HL-60 (cell line): ENCODE results near the gene MYOCD.

Source experiments
- DNase-seq, 2 experiments: peaks; one replicate each; pipeline ENCODE4 v3.0.0-alpha.2; 2010 to 2020; ENCODE audit warnings: low read depth in 1 of 2, low spot score in 1 of 2
- H3K27ac ChIP-seq: fragments of 250-450 bp; sonication (Bioruptor Pico); replicated peaks from 2 replicates; pipeline ENCODE4 v1.5.1; 2020; ENCODE audit warnings: mild to moderate bottlenecking, moderate library complexity
- H3K27me3 ChIP-seq: fragments of 250-450 bp; sonication (Bioruptor Pico); 2 replicates; pipeline ENCODE4 v1.5.1; 2021; ENCODE audit warnings: mild to moderate bottlenecking, moderate library complexity; ENCODE audit not compliant: insufficient read depth, poor library complexity, severe bottlenecking
- H3K4me3 ChIP-seq: replicated peaks from 2 replicates; pipeline ENCODE4 v1.5.1; 2011; ENCODE audit warnings: mild to moderate bottlenecking, control low read depth, low read length; ENCODE audit not compliant: insufficient read depth
- GABPA ChIP-seq: IDR thresholded peaks from 2 replicates; pipeline ENCODE4 v1.6.1; 2012; ENCODE audit warnings: low read depth
- POLR2AphosphoS5 ChIP-seq: IDR thresholded peaks from 2 replicates; pipeline ENCODE4 v1.6.1; 2012; ENCODE audit warnings: low read depth
- SPI1 ChIP-seq: IDR thresholded peaks from 2 replicates; pipeline ENCODE4 v1.6.1; 2012; ENCODE audit warnings: low read depth, mild to moderate bottlenecking, borderline replicate concordance
- TF ChIP-seq, protein P1 (sequence below): IDR thresholded peaks from 2 replicates; pipeline ENCODE4 v1.6.1; 2012; ENCODE audit warnings: low read depth; ENCODE audit not compliant: insufficient replicate concordance
- TF ChIP-seq, protein P2 (sequence below): IDR thresholded peaks from one replicate; pipeline ENCODE4 v1.5.1; 2011; ENCODE audit warnings: low read length, control low read depth, inconsistent platforms; ENCODE audit not compliant: insufficient read depth

MYOCD gene

DNA sequence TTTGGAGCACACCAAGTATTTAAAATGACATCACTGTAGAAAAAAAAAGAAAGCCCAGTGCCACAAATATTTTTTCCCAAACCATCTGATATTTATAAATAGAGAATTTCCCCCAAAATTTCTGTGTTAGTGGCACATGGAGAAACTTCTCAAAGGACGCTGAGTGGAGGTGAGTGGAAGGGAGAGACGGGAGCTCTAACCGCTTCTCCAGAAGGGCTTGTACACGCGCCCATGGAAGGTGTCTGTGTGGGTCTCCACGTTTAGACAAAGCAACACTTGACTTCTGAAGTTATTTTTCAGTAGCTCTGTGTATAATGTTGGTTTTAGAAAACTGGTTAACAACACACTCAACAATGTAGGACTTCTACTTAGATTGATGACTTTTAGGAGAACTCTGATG, 1.0 kb downstream of the MYOCD start:
- no peak for DNase-seq
- Histone ChIP-seq H3K4me3 (no peak overlapping the region), H3K27me3 (no peaks in the 10 kb centered on the region), H3K27ac (no peak overlapping the region)
- TF ChIP-seq, protein P1, sequence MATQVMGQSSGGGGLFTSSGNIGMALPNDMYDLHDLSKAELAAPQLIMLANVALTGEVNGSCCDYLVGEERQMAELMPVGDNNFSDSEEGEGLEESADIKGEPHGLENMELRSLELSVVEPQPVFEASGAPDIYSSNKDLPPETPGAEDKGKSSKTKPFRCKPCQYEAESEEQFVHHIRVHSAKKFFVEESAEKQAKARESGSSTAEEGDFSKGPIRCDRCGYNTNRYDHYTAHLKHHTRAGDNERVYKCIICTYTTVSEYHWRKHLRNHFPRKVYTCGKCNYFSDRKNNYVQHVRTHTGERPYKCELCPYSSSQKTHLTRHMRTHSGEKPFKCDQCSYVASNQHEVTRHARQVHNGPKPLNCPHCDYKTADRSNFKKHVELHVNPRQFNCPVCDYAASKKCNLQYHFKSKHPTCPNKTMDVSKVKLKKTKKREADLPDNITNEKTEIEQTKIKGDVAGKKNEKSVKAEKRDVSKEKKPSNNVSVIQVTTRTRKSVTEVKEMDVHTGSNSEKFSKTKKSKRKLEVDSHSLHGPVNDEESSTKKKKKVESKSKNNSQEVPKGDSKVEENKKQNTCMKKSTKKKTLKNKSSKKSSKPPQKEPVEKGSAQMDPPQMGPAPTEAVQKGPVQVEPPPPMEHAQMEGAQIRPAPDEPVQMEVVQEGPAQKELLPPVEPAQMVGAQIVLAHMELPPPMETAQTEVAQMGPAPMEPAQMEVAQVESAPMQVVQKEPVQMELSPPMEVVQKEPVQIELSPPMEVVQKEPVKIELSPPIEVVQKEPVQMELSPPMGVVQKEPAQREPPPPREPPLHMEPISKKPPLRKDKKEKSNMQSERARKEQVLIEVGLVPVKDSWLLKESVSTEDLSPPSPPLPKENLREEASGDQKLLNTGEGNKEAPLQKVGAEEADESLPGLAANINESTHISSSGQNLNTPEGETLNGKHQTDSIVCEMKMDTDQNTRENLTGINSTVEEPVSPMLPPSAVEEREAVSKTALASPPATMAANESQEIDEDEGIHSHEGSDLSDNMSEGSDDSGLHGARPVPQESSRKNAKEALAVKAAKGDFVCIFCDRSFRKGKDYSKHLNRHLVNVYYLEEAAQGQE, result no peak
- TF ChIP-seq, protein P2, sequence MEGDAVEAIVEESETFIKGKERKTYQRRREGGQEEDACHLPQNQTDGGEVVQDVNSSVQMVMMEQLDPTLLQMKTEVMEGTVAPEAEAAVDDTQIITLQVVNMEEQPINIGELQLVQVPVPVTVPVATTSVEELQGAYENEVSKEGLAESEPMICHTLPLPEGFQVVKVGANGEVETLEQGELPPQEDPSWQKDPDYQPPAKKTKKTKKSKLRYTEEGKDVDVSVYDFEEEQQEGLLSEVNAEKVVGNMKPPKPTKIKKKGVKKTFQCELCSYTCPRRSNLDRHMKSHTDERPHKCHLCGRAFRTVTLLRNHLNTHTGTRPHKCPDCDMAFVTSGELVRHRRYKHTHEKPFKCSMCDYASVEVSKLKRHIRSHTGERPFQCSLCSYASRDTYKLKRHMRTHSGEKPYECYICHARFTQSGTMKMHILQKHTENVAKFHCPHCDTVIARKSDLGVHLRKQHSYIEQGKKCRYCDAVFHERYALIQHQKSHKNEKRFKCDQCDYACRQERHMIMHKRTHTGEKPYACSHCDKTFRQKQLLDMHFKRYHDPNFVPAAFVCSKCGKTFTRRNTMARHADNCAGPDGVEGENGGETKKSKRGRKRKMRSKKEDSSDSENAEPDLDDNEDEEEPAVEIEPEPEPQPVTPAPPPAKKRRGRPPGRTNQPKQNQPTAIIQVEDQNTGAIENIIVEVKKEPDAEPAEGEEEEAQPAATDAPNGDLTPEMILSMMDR, result no peak
- no peak for TF ChIP-seq SPI1
- TF ChIP-seq POLR2AphosphoS5, result no peak

DNA sequence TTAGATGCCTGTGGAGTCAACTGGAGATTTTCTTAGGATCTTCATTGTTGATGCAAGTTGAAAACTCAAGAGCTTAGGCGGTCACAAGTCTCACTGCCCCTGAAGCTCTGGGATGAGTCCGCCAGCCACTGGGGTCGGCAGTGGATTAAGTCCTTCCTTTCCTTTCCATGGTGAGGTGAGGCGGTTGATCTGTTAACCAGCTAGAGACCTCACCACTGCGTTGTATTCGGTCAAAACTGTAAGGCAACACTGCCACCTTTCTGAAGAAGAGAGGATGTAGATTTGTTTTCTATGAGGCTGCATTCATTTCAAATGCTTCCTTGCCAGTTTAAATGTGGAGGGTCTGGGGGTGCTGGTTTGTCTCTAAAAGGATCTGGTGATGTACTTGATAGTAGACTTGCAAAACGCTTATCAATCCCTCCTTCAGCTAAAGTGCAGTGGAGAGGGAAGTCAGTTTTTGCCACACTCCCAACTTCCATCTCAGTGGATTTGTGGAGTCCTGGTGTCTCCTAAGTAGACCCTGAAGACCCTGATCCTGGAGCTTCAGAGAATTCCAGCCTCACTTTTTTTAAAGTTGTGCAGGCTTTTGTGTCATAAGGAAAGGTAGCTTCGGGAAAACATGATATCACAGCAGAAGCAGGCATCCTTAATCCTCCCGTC, 1.7 kb downstream of the MYOCD start:
- DNase-seq, result peak in 1 of 2 experiments; percentile 19
- no peak overlapping the region for H3K4me3 ChIP-seq
- H3K27me3 ChIP-seq, result no peaks in the 10 kb centered on the region
- H3K27ac ChIP-seq, result no peak overlapping the region
- TF ChIP-seq SPI1, result no peak
- no peak for TF ChIP-seq POLR2AphosphoS5
- TF ChIP-seq, protein P1, result no peak
- TF ChIP-seq GABPA, result no peak
- TF ChIP-seq, protein P2, result no peak

DNA sequence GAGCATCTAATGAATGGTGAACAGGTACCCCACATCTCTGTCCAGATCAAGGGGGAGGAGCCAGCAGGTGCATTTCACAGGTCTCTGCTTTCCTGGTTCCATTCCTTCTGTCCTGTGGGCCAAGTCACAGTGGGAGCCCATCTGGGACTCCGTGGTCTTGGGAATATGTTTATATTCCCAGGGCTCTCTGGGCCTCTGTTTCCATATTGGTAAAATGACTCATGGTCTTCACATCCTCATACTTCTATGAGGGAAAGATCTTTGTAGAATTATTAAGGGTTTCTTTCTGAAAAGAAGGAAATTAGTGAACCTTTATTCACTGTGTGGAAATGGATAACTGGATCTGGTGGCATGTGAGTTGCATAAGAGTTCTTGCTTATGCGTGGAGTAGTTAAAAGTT, 6.2 kb downstream of the MYOCD start:
- TF ChIP-seq, protein P2, result no peak
- TF ChIP-seq POLR2AphosphoS5, result no peak
- TF ChIP-seq, protein P1, result no peak
- no peak for TF ChIP-seq GABPA
- no peak for TF ChIP-seq SPI1
- Histone ChIP-seq H3K27me3 (no peaks in the 10 kb centered on the region), H3K27ac (no peak overlapping the region), H3K4me3 (no peak overlapping the region)
- DNase-seq, result no peak
